GM12878 (cell line): ENCODE results near the gene CHD6. TPM values are rescaled to one million over a fixed set of nuclear protein-coding genes. Genes with fewer than 3 reads are reported as not detected.

Source experiments
- ATAC-seq: fragments of 200-7000 bp; cut with Tn5 transposase; 3 replicates; pipeline ENCODE4 v1.9.1; 2020; ENCODE audit warnings: mild to moderate bottlenecking, moderate library complexity
- BruUV-seq: library from RNA; stranded (reverse); fragments of 400-500 nt; replicated peaks from 2 replicates; lab custom pipeline; 2021; lab: Mats Ljungman, UMichigan
- CTCF ChIA-PET: fragments of 300-600 bp; sonication (Branson Sonifier 250); formaldehyde crosslinking; extraction: SDS; loops from one replicate; lab custom pipeline; 2021; ENCODE audit warnings: inconsistent platforms; lab: Yijun Ruan, JAX
- POLR2A ChIA-PET: fragments of 350-600 bp; formaldehyde crosslinking; extraction: SDS; loops from one replicate; lab custom pipeline; 2021; ENCODE audit warnings: inconsistent platforms; lab: Charles Lee
- RAD21 ChIA-PET: fragments of 300-600 bp; sonication (Branson Sonifier 250); formaldehyde crosslinking; loops from one replicate; lab custom pipeline; 2023; ENCODE audit warnings: antibody characterized with exemption; ENCODE audit not compliant: unreplicated experiment; lab: Charles Lee
- SMC1A ChIA-PET: fragments of 300-600 bp; sonication (Branson Sonifier 250); formaldehyde crosslinking; loops from one replicate; lab custom pipeline; 2023; ENCODE audit not compliant: unreplicated experiment, uncharacterized antibody; lab: Charles Lee
- DNase-seq: peaks from one replicate; pipeline ENCODE4 v3.0.0-alpha.2; 2011; ENCODE audit warnings: low read depth, low spot score
- FAIRE-seq: peaks from 3 replicates; lab custom pipeline; 2011; peaks lifted over from hg19 to GRCh38; lab: Jason Lieb, UNC
- H2AFZ ChIP-seq: 2 replicates; pipeline ENCODE4 v1.6.0; 2011; ENCODE audit warnings: low read depth, low read length, control low read depth; ENCODE audit not compliant: control insufficient read depth
- H3K27ac ChIP-seq: 2 replicates; pipeline ENCODE4 v1.5.1; 2011; ENCODE audit warnings: control low read depth; ENCODE audit not compliant: control insufficient read depth, insufficient read depth
- H3K27me3 ChIP-seq, 2 experiments: replicated peaks in 1 of 2; 2 replicates each; pipeline versions ENCODE4 v1.6.0 to v1.6.1; 2011; ENCODE audit warnings: low read length in 1 of 2; ENCODE audit not compliant: control insufficient read depth in 2 of 2, insufficient read depth in 2 of 2
- H3K36me3 ChIP-seq, 2 experiments: 2 replicates each; pipeline ENCODE4 v1.5.1; 2011; ENCODE audit warnings: low read length in 1 of 2; ENCODE audit not compliant: control insufficient read depth in 2 of 2, insufficient read depth in 2 of 2
- H3K4me1 ChIP-seq: 2 replicates; pipeline ENCODE4 v1.6.1; 2011; ENCODE audit warnings: mild to moderate bottlenecking, low read length, moderate library complexity, mixed read lengths; ENCODE audit not compliant: control insufficient read depth, insufficient read depth
- H3K4me2 ChIP-seq: 2 replicates; pipeline ENCODE4 v1.6.0; 2011; ENCODE audit warnings: control low read depth; ENCODE audit not compliant: control insufficient read depth, insufficient read depth
- H3K4me3 ChIP-seq: fragments of 200-600 bp; sonication (generic); 2 replicates; pipeline ENCODE4 v1.5.1; 2016
- H3K79me2 ChIP-seq: 2 replicates; pipeline ENCODE4 v1.6.0; 2011; ENCODE audit warnings: low read length; ENCODE audit not compliant: control insufficient read depth, insufficient read depth
- H3K9ac ChIP-seq: 2 replicates; pipeline ENCODE4 v1.8.0; 2011; ENCODE audit warnings: low read length, control low read depth, mixed read lengths; ENCODE audit not compliant: control insufficient read depth, insufficient read depth
- H3K9me3 ChIP-seq: replicated peaks from 3 replicates; pipeline ENCODE4 v1.5.1; 2011; ENCODE audit warnings: mild to moderate bottlenecking, low read length; ENCODE audit not compliant: control insufficient read depth, insufficient read depth
- H4K20me1 ChIP-seq: 2 replicates; pipeline ENCODE4 v1.6.0; 2011; ENCODE audit not compliant: control insufficient read depth, insufficient read depth
- BMI1 ChIP-seq: fragments of 450-650 bp; IDR thresholded peaks from 2 replicates; pipeline ENCODE4 v1.6.1; 2016; ENCODE audit warnings: mild to moderate bottlenecking, moderate library complexity, borderline replicate concordance
- CBX3 ChIP-seq: fragments of 200-600 bp; sonication (generic); IDR thresholded peaks from 2 replicates; pipeline ENCODE4 v1.6.1; 2016; ENCODE audit warnings: low read depth, borderline replicate concordance
- CREM ChIP-seq: IDR thresholded peaks from 2 replicates; pipeline ENCODE4 v1.6.1; 2014; ENCODE audit warnings: antibody characterized with exemption, low read depth
- E4F1 ChIP-seq: fragments of 450-650 bp; IDR thresholded peaks from 2 replicates; pipeline ENCODE4 v1.6.1; 2018; ENCODE audit warnings: borderline replicate concordance, mild to moderate bottlenecking; ENCODE audit not compliant: partially characterized antibody
- ESRRA ChIP-seq: IDR thresholded peaks from 2 replicates; pipeline ENCODE4 v1.6.1; 2012; ENCODE audit warnings: mild to moderate bottlenecking, low read length, improper control_type of control experiment
- HDAC2 ChIP-seq: fragments of 200-600 bp; sonication (generic); IDR thresholded peaks from 2 replicates; pipeline ENCODE4 v1.6.1; 2017
- MEF2B ChIP-seq: fragments of 450-650 bp; IDR thresholded peaks from 2 replicates; pipeline ENCODE4 v1.6.1; 2018; ENCODE audit warnings: mild to moderate bottlenecking, moderate library complexity; ENCODE audit not compliant: partially characterized antibody, poor library complexity, severe bottlenecking
- MYB ChIP-seq: fragments of 150-350 bp; IDR thresholded peaks from 2 replicates; pipeline ENCODE4 v1.6.1; 2014; ENCODE audit warnings: mild to moderate bottlenecking, low read depth, low read length, borderline replicate concordance
- POLR2A ChIP-seq: IDR thresholded peaks from 2 replicates; pipeline ENCODE4 v1.6.1; 2011; ENCODE audit warnings: low read depth, mild to moderate bottlenecking, low read length
- ZBTB4 ChIP-seq: fragments of 450-650 bp; formaldehyde crosslinking; IDR thresholded peaks from 2 replicates; pipeline ENCODE4 v1.4.0; 2022; ENCODE audit warnings: mild to moderate bottlenecking, moderate library complexity
- WGBS: methylation state at CpG from one replicate; pipeline ENCODE4 v1.1.6; 2016; ENCODE audit warnings: low lambda C conversion rate; ENCODE audit not compliant: insufficient replicate concordance, insufficient coverage; ENCODE audit errors: missing lambda C conversion rate; 5-methylcytosine and 5-hydroxymethylcytosine counted together
- in situ Hi-C: fragments of 300-500 bp; cut with MboI; formaldehyde crosslinking; loops from 9 replicates; pipeline ENCODE4 v1.14.3; 2018; ENCODE audit warnings: mixed read lengths
- intact Hi-C: fragments of 100-400 bp; cut with micrococcal nuclease; formaldehyde crosslinking; loops from one replicate; pipeline ENCODE4 v1.14.2; 2022; ENCODE audit not compliant: unreplicated experiment
- polyA plus RNA-seq, 11 experiments: library from polyadenylated mRNA; depleted of rRNA in 4 of 11; unstranded in 6 of 11; stranded (reverse) in 5 of 11; fragments of >200 nt; fragmentation: Nextera tagmentation in 4 of 11; fragmentation: Illumina TruSeq in 1 of 11; extraction: Ambion mirVana in 4 of 11; extraction: Trizol in 1 of 11; gene quantifications; 1 replicate in 1 of 11; 2 replicates in 10 of 11; pipeline versions ENCODE4 v1.2.1 to v1.2.3, GENCODE V29; 2011 to 2016; ENCODE audit warnings: inconsistent platforms in 2 of 11, missing spikeins in 2 of 11, low read depth in 1 of 11
- total RNA-seq, 4 experiments: library from RNA; depleted of rRNA in 3 of 4; stranded (reverse); fragments of >200 nt in 3 of 4; fragmentation: Illumina TruSeq in 1 of 4; extraction: Trizol in 1 of 4; gene quantifications; 2 replicates each; pipeline versions ENCODE4 v1.2.1 to v1.2.3, GENCODE V29; 2013 to 2021
- TF ChIP-seq, protein P1 (sequence below): fragments of 450-650 bp; IDR thresholded peaks from 2 replicates; pipeline ENCODE4 v1.6.1; 2016; ENCODE audit warnings: mild to moderate bottlenecking
- TF ChIP-seq, protein P2 (sequence below): IDR thresholded peaks from 2 replicates; pipeline ENCODE4 v1.6.1; 2012; ENCODE audit warnings: mild to moderate bottlenecking, low read depth, low read length

The CHD6 gene
- total and polyA plus RNA-seq, 10 of the 15 experiments (the other 5 are each of a cell fraction or from before 2014, with no cell fraction given), result 4.3 to 25.5 (median 17.1) TPM

- ChIA-PET RAD21 (no interaction called here), SMC1A (no interaction called here), POLR2A (no interaction called here), CTCF (interaction anchor here (1.2 kb wide), 1 partner anchor 240 kb away, joined by 3 read pairs; no protein-coding TSS in a partner anchor)
- H4K20me1 ChIP-seq, result no peaks in the 10 kb centered on the region
- no TSS peak for BruUV-seq
- H3K79me2 ChIP-seq, result no peaks in the 10 kb centered on the region
- H3K4me2 ChIP-seq, result no peak overlapping the region
- H3K4me1 ChIP-seq, result peaks cover 12% of the 10 kb centered on the region
- ATAC-seq, result no peak
- no peak overlapping the region for H3K27ac ChIP-seq
- H3K9me3 ChIP-seq, result no peaks in the 10 kb centered on the region
- H3K4me3 ChIP-seq, result no peak overlapping the region
- no peak overlapping the region for H2AFZ ChIP-seq
- FAIRE-seq, result no peak
- H3K27me3 ChIP-seq, result 0 out of 4 replicates have a peak, but pooled peaks cover 0 to 1% of the 10 kb centered on the region in 2 experiments
- H3K36me3 ChIP-seq, result no peaks in the 10 kb centered on the region
- in situ Hi-C loops, result no loop called here
- DNase-seq, result no peak
- no peak for TF ChIP-seq CBX3
- TF ChIP-seq, protein P1, sequence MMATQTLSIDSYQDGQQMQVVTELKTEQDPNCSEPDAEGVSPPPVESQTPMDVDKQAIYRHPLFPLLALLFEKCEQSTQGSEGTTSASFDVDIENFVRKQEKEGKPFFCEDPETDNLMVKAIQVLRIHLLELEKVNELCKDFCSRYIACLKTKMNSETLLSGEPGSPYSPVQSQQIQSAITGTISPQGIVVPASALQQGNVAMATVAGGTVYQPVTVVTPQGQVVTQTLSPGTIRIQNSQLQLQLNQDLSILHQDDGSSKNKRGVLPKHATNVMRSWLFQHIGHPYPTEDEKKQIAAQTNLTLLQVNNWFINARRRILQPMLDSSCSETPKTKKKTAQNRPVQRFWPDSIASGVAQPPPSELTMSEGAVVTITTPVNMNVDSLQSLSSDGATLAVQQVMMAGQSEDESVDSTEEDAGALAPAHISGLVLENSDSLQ, result no peak
- TF ChIP-seq HDAC2, result no peak
- TF ChIP-seq POLR2A, result no peak
- TF ChIP-seq CREM, result no peak
- TF ChIP-seq MYB, result no peak
- TF ChIP-seq E4F1, result no peak
- no peak for TF ChIP-seq ESRRA
- TF ChIP-seq, protein P2, sequence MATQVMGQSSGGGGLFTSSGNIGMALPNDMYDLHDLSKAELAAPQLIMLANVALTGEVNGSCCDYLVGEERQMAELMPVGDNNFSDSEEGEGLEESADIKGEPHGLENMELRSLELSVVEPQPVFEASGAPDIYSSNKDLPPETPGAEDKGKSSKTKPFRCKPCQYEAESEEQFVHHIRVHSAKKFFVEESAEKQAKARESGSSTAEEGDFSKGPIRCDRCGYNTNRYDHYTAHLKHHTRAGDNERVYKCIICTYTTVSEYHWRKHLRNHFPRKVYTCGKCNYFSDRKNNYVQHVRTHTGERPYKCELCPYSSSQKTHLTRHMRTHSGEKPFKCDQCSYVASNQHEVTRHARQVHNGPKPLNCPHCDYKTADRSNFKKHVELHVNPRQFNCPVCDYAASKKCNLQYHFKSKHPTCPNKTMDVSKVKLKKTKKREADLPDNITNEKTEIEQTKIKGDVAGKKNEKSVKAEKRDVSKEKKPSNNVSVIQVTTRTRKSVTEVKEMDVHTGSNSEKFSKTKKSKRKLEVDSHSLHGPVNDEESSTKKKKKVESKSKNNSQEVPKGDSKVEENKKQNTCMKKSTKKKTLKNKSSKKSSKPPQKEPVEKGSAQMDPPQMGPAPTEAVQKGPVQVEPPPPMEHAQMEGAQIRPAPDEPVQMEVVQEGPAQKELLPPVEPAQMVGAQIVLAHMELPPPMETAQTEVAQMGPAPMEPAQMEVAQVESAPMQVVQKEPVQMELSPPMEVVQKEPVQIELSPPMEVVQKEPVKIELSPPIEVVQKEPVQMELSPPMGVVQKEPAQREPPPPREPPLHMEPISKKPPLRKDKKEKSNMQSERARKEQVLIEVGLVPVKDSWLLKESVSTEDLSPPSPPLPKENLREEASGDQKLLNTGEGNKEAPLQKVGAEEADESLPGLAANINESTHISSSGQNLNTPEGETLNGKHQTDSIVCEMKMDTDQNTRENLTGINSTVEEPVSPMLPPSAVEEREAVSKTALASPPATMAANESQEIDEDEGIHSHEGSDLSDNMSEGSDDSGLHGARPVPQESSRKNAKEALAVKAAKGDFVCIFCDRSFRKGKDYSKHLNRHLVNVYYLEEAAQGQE, result no peak
- TF ChIP-seq ZBTB4 (CRISPR knock-in tag), result no peak
- TF ChIP-seq MEF2B, result no peak
- no peak for TF ChIP-seq BMI1
- H3K9ac ChIP-seq, result no peak overlapping the region
- 13% methylated on average over 9 of the region's 9 CpGs for WGBS
- intact Hi-C loops, result no loop called here
Observed at GRCh38 chr20:41373931-41374920, 244.0 kb downstream of the CHD6 start.
